Measurements from ENCODE around the gene CAMK2A.

- TF ChIP-seq, protein P1, sequence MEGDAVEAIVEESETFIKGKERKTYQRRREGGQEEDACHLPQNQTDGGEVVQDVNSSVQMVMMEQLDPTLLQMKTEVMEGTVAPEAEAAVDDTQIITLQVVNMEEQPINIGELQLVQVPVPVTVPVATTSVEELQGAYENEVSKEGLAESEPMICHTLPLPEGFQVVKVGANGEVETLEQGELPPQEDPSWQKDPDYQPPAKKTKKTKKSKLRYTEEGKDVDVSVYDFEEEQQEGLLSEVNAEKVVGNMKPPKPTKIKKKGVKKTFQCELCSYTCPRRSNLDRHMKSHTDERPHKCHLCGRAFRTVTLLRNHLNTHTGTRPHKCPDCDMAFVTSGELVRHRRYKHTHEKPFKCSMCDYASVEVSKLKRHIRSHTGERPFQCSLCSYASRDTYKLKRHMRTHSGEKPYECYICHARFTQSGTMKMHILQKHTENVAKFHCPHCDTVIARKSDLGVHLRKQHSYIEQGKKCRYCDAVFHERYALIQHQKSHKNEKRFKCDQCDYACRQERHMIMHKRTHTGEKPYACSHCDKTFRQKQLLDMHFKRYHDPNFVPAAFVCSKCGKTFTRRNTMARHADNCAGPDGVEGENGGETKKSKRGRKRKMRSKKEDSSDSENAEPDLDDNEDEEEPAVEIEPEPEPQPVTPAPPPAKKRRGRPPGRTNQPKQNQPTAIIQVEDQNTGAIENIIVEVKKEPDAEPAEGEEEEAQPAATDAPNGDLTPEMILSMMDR (IDR thresholded peaks at IDR 0.05): no peak
- TF ChIP-seq POLR2A (IDR thresholded peaks at IDR 0.05): no peak
- no peak for TF ChIP-seq POLR2AphosphoS5 (IDR thresholded peaks at IDR 0.05)
These were observed 50.9 kb downstream of the CAMK2A start for GRCh38 chr5:150238646-150239045.
